GM19193 (cell line): ENCODE measurements around the gene HEBP1.

Experiments used
- POLR2A ChIP-seq: IDR thresholded peaks from 4 replicates; pipeline ENCODE4 v1.6.1; 2011; ENCODE audit not compliant: insufficient read depth, insufficient read length; ENCODE audit errors: extremely low read depth

HEBP1 gene

DNA sequence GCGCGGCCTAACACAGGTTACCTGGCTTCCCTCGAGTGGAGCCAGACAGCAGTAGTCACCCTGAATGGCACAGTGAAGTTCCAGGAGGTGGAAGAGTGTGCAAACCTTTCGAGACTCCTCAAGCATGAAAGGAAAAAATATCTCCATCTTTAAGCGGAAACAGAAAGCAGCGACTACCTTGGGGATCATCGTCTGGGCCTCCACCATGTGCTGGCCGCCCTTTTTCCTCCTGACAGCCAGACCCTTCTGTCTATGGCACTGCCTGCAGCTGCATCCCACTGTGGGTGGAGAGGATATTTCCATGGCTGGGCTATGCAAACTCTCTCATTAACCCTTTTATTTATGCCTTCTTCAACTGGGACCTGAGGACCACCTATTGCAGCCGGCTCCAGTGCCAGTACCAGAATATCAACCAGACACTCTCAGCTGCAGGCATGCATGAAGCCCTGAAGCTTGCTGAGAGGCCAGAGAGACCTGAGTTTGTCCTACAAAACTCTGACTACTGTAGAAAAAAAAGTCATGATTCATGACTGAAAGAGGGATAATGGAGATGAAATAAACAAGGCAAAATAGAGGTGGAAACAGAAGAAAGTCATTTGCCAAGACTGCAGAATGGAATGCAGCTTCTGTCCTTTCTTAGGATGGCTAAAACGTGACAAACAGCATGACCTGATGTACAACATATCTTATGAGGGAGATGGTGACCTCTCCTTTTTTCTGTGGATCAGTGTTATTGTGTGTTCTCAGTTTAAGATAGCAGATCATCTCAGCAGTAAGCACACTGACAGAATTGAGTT is 2.4 kb upstream of the HEBP1 start:
- TF ChIP-seq POLR2A: no peak

GRCh38 chr12:13001775-13002040 is 1.6 kb upstream of the HEBP1 start:
- TF ChIP-seq POLR2A: no peak

- TF ChIP-seq POLR2A: no peak
Observed at GRCh38 chr12:13000925-13001774, 1.1 kb upstream of the HEBP1 start.

DNA sequence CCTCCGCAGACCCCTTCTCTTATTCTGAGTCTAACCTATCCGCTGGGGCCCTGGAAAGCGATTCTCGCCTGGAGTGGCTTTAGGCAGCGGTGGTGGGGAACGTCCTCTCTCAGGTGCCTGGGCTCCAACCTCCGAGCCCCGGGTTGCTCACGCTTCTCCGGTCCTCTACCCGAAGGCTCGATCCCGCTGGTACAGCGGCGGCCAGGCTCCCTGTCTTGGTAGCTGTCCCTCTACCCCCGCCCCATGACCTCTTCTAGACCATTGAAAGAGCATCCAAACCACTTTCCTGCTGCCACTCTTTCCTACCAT is 505 bp upstream of the HEBP1 start:
- TF ChIP-seq POLR2A: no peak

DNA sequence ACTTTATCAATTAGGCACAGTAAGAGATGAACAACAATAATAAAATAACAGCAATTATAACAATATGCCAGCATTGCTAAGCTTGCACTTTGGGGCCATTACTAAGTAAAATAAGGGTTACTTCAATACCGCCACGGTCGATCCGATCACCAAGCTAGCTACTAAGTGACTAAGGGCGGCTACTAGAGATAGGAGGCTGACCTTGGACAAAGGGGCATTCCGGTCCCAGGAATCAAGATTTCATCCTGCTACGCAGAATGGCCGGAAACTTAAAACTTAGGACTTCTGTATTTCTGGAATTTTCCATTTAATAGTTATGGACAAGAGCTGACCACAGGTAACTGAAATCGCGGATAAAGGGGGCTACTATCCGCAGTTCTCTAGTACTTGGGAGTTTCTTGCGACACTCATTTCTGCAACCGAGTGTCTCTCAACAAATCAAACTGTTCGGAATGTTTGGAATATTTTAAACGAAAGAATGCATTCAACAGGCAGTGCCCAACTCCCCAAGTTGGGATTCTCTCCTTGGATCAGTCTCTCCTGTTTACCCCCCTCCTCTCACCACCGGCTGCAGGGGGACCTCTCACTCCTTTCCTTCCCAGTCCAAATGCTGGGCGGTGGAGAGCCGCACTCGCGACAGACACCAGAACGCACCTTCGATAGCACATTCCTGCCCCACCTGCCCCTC is 650 bp downstream of the HEBP1 start:
- TF ChIP-seq POLR2A: no peak

GRCh38 chr12:12998248-12998647 is 1.8 kb downstream of the HEBP1 start:
- no peak for TF ChIP-seq POLR2A

- TF ChIP-seq POLR2A: no peak
Observed at GRCh38 chr12:12997734-12998133, 2.3 kb downstream of the HEBP1 start.

- no peak for TF ChIP-seq POLR2A
Observed at GRCh38 chr12:12997156-12997555, 2.9 kb downstream of the HEBP1 start.

DNA sequence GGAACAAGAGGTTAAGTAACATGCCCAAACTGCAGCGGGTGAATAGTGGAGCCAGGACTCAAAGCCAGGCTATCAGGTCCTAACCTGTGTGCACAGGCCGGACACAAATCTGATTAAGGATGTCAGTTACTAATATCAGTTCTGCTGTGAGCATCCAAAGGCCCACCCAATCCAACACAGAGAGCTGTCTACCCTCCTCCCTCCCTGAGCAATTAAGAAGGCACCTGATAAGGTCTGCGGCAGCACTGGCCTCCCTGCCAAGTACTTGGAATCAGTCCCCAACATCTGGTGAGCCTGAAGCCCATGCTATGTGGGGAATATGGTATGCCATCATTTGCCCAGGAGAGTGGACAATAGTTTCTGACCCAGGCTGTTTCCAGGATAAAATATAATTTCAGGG is 3.9 kb downstream of the HEBP1 start:
- no peak for TF ChIP-seq POLR2A

GRCh38 chr12:12995088-12995487 is 5.0 kb downstream of the HEBP1 start:
- no peak for TF ChIP-seq POLR2A

- TF ChIP-seq POLR2A: no peak
Observed at GRCh38 chr12:12993367-12993766, 6.7 kb downstream of the HEBP1 start.

GRCh38 chr12:12992418-12993130 is 7.5 kb downstream of the HEBP1 start:
- no peak for TF ChIP-seq POLR2A

DNA sequence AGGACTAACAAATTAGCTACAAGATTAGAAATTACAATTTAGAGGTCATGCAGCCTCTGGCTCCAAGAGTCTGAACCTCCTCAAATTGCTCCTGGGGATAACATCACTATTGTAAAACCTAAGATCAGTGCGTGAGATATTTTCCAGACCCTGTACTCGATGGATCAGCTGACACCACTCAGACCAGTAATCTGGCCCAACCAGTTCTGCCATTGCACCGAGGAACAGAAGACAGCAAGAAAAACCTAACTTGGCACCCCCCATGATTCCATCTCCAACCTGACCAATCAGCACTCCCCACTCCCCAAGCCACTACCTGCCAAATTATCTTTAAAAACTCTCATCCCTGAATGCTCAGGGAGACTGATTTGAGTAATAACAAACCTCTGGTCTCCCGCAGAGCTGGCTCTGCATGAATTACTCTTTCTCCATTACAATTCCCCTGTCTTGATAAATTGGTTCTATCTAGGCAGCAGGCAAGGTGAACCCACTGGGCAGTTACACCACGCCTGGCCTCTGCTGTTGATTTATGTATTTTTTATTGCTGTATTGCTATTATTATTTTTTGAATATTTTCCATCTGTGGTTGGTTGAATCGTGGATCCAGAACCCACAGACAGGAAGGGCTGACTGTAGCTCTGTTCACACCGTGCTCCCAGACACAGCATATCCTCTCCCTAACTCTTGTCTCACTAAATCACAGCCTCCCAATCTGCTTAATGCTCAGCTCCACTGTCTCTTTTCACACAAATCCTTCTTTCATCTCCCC is 9.2 kb downstream of the HEBP1 start:
- no peak for TF ChIP-seq POLR2A

- no peak for TF ChIP-seq POLR2A
Observed at GRCh38 chr12:12987421-12987820, 12.6 kb downstream of the HEBP1 start.
